Epidermal melanocyte (primary cell): ENCODE results near the gene ERN1.
"Not testable (repeated sequence)": the region's sequence is repeated elsewhere in the genome, so short reads cannot be mapped to it uniquely, and the experiment has no call there.

Experiments
- DNase-seq: peaks from one replicate; pipeline ENCODE4 v3.0.0; 2011; ENCODE audit warnings: low spot score; ENCODE audit not compliant: insufficient read length

ERN1 gene

GRCh38 chr17:64138441-64138840, 8.5 kb upstream of the ERN1 start:
- no peak for DNase-seq

GRCh38 chr17:64135000-64135399, 5.1 kb upstream of the ERN1 start:
- DNase-seq: no peak

- no peak for DNase-seq
These were observed 4.4 kb upstream of the ERN1 start for GRCh38 chr17:64134216-64134970.

GRCh38 chr17:64133546-64134215, 3.7 kb upstream of the ERN1 start:
- no peak for DNase-seq

GRCh38 chr17:64131606-64132270, 1.8 kb upstream of the ERN1 start:
- no peak for DNase-seq

GRCh38 chr17:64130559-64131001, 636 bp upstream of the ERN1 start:
- peak; percentile 39 for DNase-seq

- no peak for DNase-seq
These were observed 504 bp downstream of the ERN1 start for GRCh38 chr17:64129515-64129764.

- DNase-seq: peak; percentile 22
These were observed 993 bp downstream of the ERN1 start for GRCh38 chr17:64128787-64129514.

GRCh38 chr17:64126918-64127317, 3.0 kb downstream of the ERN1 start:
- DNase-seq: no peak

- DNase-seq: no peak
These were observed 4.0 kb downstream of the ERN1 start for GRCh38 chr17:64125937-64126336.

- no peak for DNase-seq
These were observed 5.3 kb downstream of the ERN1 start for GRCh38 chr17:64124609-64125008.

- no peak for DNase-seq
These were observed 6.8 kb downstream of the ERN1 start for GRCh38 chr17:64123114-64123513.

GRCh38 chr17:64120972-64121786, 8.8 kb downstream of the ERN1 start:
- DNase-seq: not testable (repeated sequence)

- no peak for DNase-seq
These were observed 9.7 kb downstream of the ERN1 start for GRCh38 chr17:64120159-64120810.

- DNase-seq: no peak
These were observed 11.7 kb downstream of the ERN1 start for GRCh38 chr17:64117981-64118979.

- no peak for DNase-seq
These were observed 14.0 kb downstream of the ERN1 start for GRCh38 chr17:64115822-64116534.

GRCh38 chr17:64115043-64115698, 14.8 kb downstream of the ERN1 start:
- no peak for DNase-seq

- DNase-seq: no peak
These were observed 16.9 kb downstream of the ERN1 start for GRCh38 chr17:64113006-64113405.
